Measurements from ENCODE around the gene SRPRB.
A peak's percentile ranks its signal among the peaks of the same experiment; 100 is the strongest.

SRPRB gene

GRCh38 chr3:133805702-133806475 is at the start of gene SRPRB:
Gene SRPRB, plus strand, starts transcription at chr3:133805815. Its CDS starts 34 bp downstream, at chr3:133805849.
- TF ChIP-seq CTCF (IDR thresholded peaks at IDR 0.05; ENCODE audit: extremely low read depth, insufficient read depth, missing control alignments): no peak
- peak; percentile 95 for DNase-seq (ENCODE audit: low spot score)
- in situ Hi-C loops (cut with MboI; ENCODE audit: low pct_unique_long_range_greater_than_20kb, low sequenced_read_pairs, unreplicated experiment): no loop called here

GRCh38 chr3:133756716-133757694 is 48.6 kb upstream of the SRPRB start:
- no peak for TF ChIP-seq CTCF (IDR thresholded peaks at IDR 0.05; ENCODE audit: extremely low read depth, insufficient read depth, missing control alignments)
- no peak for DNase-seq (ENCODE audit: low spot score)
- in situ Hi-C loops (cut with MboI; ENCODE audit: low pct_unique_long_range_greater_than_20kb, low sequenced_read_pairs, unreplicated experiment): no loop called here

GRCh38 chr3:133757701-133758567 is 47.7 kb upstream of the SRPRB start:
- DNase-seq (ENCODE audit: low spot score): no peak
- in situ Hi-C loops (cut with MboI; ENCODE audit: low pct_unique_long_range_greater_than_20kb, low sequenced_read_pairs, unreplicated experiment): no loop called here
- no peak for TF ChIP-seq CTCF (IDR thresholded peaks at IDR 0.05; ENCODE audit: extremely low read depth, insufficient read depth, missing control alignments)

- TF ChIP-seq CTCF (IDR thresholded peaks at IDR 0.05; ENCODE audit: extremely low read depth, insufficient read depth, missing control alignments): no peak
- in situ Hi-C loops (cut with MboI; ENCODE audit: low pct_unique_long_range_greater_than_20kb, low sequenced_read_pairs, unreplicated experiment): no loop called here
Measured at GRCh38 chr3:133758568-133758928, 47.1 kb upstream of the SRPRB start.

GRCh38 chr3:133758964-133759739 is 46.5 kb upstream of the SRPRB start:
- DNase-seq (ENCODE audit: low spot score): no peak
- TF ChIP-seq CTCF (IDR thresholded peaks at IDR 0.05; ENCODE audit: extremely low read depth, insufficient read depth, missing control alignments): no peak
- in situ Hi-C loops (cut with MboI; ENCODE audit: low pct_unique_long_range_greater_than_20kb, low sequenced_read_pairs, unreplicated experiment): no loop called here

More at GRCh38 chr3:133758568-133758928, 47.1 kb upstream of the SRPRB start:
- DNase-seq (ENCODE audit: low spot score): no peak
